Measurements from ENCODE around the gene CNTNAP2.

The CNTNAP2 gene

DNA sequence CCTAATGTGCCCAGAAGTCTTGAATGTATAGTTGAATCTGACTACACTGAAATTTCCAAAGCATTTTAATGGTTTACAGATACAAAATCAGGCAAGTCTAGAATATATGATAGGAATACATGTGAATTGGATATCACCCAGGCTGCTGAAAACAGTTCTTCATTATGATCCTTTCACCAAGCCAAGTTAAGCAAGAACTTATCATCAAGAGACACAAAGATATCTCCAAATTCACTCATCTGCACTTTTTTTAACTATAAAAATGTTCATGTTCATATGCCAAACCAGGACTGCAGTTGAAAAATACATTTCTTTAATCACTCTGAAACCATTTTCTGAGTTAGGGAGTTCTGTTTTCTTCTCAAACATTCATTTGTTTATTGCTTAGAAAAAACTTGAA, 2061.4 kb downstream of the CNTNAP2 start:
- TF ChIP-seq, protein P1, sequence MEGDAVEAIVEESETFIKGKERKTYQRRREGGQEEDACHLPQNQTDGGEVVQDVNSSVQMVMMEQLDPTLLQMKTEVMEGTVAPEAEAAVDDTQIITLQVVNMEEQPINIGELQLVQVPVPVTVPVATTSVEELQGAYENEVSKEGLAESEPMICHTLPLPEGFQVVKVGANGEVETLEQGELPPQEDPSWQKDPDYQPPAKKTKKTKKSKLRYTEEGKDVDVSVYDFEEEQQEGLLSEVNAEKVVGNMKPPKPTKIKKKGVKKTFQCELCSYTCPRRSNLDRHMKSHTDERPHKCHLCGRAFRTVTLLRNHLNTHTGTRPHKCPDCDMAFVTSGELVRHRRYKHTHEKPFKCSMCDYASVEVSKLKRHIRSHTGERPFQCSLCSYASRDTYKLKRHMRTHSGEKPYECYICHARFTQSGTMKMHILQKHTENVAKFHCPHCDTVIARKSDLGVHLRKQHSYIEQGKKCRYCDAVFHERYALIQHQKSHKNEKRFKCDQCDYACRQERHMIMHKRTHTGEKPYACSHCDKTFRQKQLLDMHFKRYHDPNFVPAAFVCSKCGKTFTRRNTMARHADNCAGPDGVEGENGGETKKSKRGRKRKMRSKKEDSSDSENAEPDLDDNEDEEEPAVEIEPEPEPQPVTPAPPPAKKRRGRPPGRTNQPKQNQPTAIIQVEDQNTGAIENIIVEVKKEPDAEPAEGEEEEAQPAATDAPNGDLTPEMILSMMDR (IDR thresholded peaks at IDR 0.05), result no peak

DNA sequence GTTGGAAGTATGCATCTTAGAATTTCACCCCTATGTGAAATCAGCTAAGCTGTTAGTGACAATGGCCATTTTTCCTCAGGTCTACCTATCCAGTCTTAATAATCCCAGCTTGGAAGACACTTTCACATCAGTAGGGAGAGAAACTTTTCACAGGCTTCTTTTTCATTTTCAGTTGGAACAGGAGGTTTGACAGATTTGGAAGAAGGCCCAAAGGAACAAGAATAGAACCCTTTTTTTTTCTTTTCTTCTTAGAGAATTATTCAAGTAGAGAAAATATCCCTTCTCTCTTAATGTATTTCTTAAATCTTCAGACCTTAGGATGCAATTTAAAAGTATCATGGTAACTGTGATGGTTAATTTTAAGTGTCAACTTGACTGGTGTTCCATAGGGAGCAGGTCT, 2063.5 kb downstream of the CNTNAP2 start:
- no peak overlapping the region for H3K27ac ChIP-seq
- DNase-seq (ENCODE audit: low spot score), result no peak
- TF ChIP-seq, protein P1 (IDR thresholded peaks at IDR 0.05), result no peak
- no peak overlapping the region for H3K4me3 ChIP-seq

More for the DNA sequence above, 2061.4 kb downstream of the CNTNAP2 start:
- no peak overlapping the region for H3K27ac ChIP-seq
- H3K4me3 ChIP-seq, result no peak overlapping the region
- no peak for DNase-seq (ENCODE audit: low spot score)

DNA sequence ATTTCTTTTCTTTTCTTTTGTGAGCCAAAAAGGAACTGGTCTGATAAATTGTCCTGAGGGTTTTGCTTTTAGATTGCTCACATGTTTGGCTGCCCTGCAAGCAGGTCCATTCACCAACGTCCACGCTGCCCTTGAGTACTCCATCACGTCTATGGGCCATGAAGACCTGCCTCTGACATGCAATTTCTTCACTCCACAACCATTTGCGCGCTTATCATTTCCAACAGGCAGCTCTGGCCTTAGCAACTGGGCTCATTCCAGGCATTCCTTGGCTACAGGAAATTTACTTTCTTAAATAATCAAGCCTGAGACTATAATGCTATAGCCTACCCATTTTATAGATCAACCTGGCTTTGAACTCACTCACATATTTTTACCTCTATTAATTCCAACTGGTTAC, 2065.7 kb downstream of the CNTNAP2 start:
- DNase-seq (ENCODE audit: low spot score), result no peak
- H3K4me3 ChIP-seq, result no peak overlapping the region
- no peak overlapping the region for H3K27ac ChIP-seq
- TF ChIP-seq, protein P1 (IDR thresholded peaks at IDR 0.05), result no peak

DNA sequence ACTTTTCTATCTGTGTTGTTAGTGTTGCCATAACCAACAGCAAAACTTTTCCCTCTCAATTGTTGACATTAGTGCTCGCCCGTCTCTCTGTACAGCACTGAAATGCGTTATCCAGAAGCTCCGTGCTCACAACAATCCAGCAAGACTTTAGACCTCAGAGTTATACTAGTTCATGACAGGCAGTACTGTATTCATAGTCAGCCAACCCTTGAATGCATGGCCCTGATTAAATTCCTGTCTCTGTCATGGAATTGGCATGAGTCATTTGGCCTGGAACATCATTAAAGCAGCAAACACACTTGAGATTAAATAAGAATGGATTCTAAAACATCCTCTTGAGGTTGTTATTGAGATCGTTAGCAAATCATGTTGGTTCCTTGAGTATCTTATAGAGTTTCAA, 2068.4 kb downstream of the CNTNAP2 start:
- H3K27ac ChIP-seq, result no peak overlapping the region

DNA sequence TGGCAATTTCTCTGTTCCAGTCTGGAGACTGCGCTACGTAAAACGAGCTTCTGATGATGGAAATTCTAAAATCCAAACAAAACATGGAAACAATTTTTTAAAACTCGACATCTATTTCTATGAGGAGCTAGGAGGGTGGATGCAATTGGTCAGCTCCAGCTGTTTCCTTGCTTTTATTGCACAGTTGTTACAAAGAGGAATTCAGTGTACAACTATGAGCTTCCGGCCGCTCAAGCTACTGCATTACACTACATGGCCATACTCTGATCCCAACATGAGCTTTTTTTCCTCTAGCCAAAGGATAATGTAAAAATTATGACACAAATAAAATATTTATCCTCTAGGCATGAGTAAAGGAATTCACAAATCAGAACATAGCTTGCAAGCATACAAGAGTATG, 2070.9 kb downstream of the CNTNAP2 start:
- no peak overlapping the region for H3K4me3 ChIP-seq
- no peak overlapping the region for H3K27ac ChIP-seq
- TF ChIP-seq, protein P1 (IDR thresholded peaks at IDR 0.05), result no peak
- no peak for DNase-seq (ENCODE audit: low spot score)

More for the DNA sequence above, 2068.4 kb downstream of the CNTNAP2 start:
- no peak for DNase-seq (ENCODE audit: low spot score)
- H3K4me3 ChIP-seq, result no peak overlapping the region
- TF ChIP-seq, protein P1 (IDR thresholded peaks at IDR 0.05), result no peak

DNA sequence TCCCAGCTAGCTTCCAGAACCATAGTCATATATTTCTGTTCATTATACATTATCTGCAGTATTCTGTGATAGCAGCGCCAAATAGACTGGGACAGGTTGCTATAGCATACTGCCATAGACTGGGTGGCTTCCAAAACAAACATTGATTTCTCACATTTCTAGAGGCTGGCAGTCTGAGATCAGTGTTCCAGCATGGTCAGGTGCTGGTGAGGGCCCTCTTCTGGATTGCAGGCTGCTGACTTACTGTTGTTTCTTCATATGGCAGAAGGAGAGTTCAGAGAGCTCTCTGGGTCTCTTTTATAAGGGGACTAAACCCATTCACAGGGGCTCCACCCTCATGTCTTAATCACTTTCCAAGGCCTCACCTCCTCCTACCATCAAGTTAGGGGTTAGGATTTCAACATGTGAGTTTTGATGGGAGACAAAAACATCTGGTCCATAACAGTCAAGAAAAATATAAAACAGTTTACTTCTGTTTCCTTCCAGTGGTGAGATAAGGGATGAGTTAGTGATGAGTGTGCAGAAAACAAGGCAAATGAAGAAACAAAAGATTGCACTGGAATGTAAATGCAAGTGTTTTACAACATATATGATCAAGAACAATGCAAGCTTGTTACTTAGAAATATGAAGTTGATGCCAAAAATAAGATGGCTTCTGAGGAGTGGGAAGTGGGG, 2074.9 kb downstream of the CNTNAP2 start:
- Histone ChIP-seq H3K27ac (no peak overlapping the region), H3K4me3 (no peak overlapping the region)
- no peak for DNase-seq (ENCODE audit: low spot score)
- TF ChIP-seq, protein P1 (IDR thresholded peaks at IDR 0.05), result no peak

DNA sequence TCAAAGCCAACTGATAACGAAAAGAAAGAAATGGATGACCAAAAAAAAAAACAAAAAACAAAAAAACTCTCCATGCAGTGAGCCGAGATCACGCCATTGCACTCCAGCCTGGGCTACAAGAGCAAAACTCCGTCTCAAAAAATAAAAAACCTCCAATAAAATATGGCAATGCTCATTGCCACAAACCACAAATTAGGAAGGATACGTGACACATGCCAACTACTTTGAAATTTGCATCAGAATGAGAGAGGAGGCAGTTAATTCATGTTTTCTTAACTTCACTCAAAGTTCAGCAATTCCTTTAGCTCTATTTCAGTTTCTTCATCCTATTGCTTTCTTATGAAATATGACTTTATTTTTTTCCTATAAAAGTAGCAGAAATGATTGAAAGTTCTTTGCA, 2075.9 kb downstream of the CNTNAP2 start:
- no peak for DNase-seq (ENCODE audit: low spot score)
- Histone ChIP-seq H3K4me3 (no peak overlapping the region), H3K27ac (no peak overlapping the region)

More for the DNA sequence above, 2075.9 kb downstream of the CNTNAP2 start:
- TF ChIP-seq, protein P1 (IDR thresholded peaks at IDR 0.05), result no peak

Measured in coronary artery (tissue), 2 donors.